ENCODE data around the gene RTN4RL1. TPM values are rescaled to one million over a fixed set of nuclear protein-coding genes. Genes with fewer than 3 reads are reported as not detected.
A peak's percentile ranks its signal among the peaks of the same experiment; 100 is the strongest.

The RTN4RL1 gene
- total and polyA plus RNA-seq, 2 of the 13 experiments (the other 11 are each of a cell fraction or from before 2014, with no cell fraction given) = 0.01 TPM; not detected in 1

DNA sequence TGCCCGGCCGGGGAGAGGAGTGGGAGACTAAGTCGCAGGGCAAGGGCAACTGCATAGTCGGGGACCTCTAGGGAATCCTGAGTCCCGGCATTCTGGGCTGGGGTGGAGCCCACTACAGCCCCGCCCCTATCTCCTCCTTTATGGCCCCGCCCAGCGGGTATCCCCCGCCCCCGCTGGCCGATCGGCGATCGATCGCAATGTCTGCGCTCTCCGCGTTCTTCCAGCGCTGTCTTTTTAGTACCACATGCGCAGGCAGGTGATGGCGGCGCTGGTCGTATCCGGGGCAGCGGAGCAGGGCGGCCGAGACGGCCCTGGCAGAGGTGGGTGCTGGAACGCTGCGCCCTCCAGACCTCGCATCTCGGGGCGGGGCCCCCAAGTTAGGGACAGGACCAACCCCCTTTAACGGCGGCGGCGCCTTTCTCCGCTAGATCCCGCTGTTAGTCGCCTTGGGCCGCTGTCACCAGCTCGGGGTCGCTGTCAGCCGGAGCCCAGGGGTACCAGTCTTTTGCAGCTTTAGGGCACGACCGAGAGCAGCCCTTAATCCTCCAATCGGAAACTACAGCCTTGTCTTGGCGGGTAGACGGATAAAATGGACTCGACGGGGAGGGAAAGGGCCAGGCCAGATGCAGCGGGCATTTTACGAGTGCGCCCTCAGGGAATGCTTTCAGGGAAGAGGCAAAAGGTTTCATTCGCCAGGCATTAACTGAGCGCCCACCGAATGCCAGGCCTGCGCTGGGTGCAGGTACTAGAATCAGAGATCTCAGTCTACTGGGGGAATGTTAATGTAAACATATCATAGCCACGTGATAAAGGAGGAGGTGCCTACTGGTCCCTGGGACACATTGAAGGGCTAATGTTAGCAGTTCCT is 5.0 kb upstream of the RTN4RL1 start, which contains the start of gene DPH1 (continued):
- TF ChIP-seq, protein P1, sequence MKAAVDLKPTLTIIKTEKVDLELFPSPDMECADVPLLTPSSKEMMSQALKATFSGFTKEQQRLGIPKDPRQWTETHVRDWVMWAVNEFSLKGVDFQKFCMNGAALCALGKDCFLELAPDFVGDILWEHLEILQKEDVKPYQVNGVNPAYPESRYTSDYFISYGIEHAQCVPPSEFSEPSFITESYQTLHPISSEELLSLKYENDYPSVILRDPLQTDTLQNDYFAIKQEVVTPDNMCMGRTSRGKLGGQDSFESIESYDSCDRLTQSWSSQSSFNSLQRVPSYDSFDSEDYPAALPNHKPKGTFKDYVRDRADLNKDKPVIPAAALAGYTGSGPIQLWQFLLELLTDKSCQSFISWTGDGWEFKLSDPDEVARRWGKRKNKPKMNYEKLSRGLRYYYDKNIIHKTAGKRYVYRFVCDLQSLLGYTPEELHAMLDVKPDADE (CRISPR knock-in tag; IDR thresholded peaks at IDR 0.05) = no peak
- 0 out of 2 replicates have a peak, but pooled peaks have one; percentile 66 for TF ChIP-seq ZSCAN12 (CRISPR knock-in tag; IDR thresholded peaks at IDR 0.05)
- peak; percentile 56 for TF ChIP-seq DBP (CRISPR knock-in tag; IDR thresholded peaks at IDR 0.05; ENCODE audit: not compliant biosample characterization)
- peak; percentile 23; the same call in 1 of the 2 replicates for TF ChIP-seq ZNF614 (CRISPR knock-in tag; IDR thresholded peaks at IDR 0.05; ENCODE audit: borderline replicate concordance)
- peak; percentile 64; the same call in 1 of the 2 replicates for TF ChIP-seq KLF11 (CRISPR knock-in tag; IDR thresholded peaks at IDR 0.05)
- peak; percentile 96 for TF ChIP-seq DMAP1 (CRISPR knock-in tag; IDR thresholded peaks at IDR 0.05)
- TF ChIP-seq MBD4 (IDR thresholded peaks at IDR 0.05; ENCODE audit: borderline replicate concordance, low read length) = no peak
- TF ChIP-seq CBX5 (CRISPR knock-in tag; IDR thresholded peaks at IDR 0.05; ENCODE audit: borderline replicate concordance) = peak; percentile 70; the same call in 1 of the 2 replicates
- TF ChIP-seq LRRFIP1 (CRISPR knock-in tag; conservative IDR thresholded peaks at IDR 0.05) = 0 out of 2 replicates have a peak, but pooled peaks have one; percentile 59
- no peak for TF ChIP-seq HNRNPH1 (optimal IDR thresholded peaks at IDR 0.05; ENCODE audit: low read depth, low read length)
- TF ChIP-seq ZNF121 (CRISPR knock-in tag; IDR thresholded peaks at IDR 0.05) = no peak
- 0 out of 2 replicates have a peak, but pooled peaks have one; percentile 52 for TF ChIP-seq DR1 (CRISPR knock-in tag; IDR thresholded peaks at IDR 0.05)
- no peak for TF ChIP-seq ZNF101 (CRISPR knock-in tag; IDR thresholded peaks at IDR 0.05; ENCODE audit: borderline replicate concordance, low read depth)
- TF ChIP-seq ZNF672 (CRISPR knock-in tag; IDR thresholded peaks at IDR 0.05) = no peak
- no peak for TF ChIP-seq ZNF282 (IDR thresholded peaks at IDR 0.05; ENCODE audit: partially characterized antibody)
- TF ChIP-seq, protein P2, sequence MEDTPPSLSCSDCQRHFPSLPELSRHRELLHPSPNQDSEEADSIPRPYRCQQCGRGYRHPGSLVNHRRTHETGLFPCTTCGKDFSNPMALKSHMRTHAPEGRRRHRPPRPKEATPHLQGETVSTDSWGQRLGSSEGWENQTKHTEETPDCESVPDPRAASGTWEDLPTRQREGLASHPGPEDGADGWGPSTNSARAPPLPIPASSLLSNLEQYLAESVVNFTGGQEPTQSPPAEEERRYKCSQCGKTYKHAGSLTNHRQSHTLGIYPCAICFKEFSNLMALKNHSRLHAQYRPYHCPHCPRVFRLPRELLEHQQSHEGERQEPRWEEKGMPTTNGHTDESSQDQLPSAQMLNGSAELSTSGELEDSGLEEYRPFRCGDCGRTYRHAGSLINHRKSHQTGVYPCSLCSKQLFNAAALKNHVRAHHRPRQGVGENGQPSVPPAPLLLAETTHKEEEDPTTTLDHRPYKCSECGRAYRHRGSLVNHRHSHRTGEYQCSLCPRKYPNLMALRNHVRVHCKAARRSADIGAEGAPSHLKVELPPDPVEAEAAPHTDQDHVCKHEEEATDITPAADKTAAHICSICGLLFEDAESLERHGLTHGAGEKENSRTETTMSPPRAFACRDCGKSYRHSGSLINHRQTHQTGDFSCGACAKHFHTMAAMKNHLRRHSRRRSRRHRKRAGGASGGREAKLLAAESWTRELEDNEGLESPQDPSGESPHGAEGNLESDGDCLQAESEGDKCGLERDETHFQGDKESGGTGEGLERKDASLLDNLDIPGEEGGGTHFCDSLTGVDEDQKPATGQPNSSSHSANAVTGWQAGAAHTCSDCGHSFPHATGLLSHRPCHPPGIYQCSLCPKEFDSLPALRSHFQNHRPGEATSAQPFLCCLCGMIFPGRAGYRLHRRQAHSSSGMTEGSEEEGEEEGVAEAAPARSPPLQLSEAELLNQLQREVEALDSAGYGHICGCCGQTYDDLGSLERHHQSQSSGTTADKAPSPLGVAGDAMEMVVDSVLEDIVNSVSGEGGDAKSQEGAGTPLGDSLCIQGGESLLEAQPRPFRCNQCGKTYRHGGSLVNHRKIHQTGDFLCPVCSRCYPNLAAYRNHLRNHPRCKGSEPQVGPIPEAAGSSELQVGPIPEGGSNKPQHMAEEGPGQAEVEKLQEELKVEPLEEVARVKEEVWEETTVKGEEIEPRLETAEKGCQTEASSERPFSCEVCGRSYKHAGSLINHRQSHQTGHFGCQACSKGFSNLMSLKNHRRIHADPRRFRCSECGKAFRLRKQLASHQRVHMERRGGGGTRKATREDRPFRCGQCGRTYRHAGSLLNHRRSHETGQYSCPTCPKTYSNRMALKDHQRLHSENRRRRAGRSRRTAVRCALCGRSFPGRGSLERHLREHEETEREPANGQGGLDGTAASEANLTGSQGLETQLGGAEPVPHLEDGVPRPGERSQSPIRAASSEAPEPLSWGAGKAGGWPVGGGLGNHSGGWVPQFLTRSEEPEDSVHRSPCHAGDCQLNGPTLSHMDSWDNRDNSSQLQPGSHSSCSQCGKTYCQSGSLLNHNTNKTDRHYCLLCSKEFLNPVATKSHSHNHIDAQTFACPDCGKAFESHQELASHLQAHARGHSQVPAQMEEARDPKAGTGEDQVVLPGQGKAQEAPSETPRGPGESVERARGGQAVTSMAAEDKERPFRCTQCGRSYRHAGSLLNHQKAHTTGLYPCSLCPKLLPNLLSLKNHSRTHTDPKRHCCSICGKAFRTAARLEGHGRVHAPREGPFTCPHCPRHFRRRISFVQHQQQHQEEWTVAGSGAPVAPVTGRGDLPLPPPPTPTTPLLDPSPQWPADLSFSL (CRISPR knock-in tag; IDR thresholded peaks at IDR 0.05) = no peak
- 0 out of 2 replicates have a peak, but pooled peaks have one; percentile 21 for TF ChIP-seq KDM6A (CRISPR knock-in tag; IDR thresholded peaks at IDR 0.05; ENCODE audit: low read depth)

Data from HepG2 (cell line).